Left ventricle myocardium superior (tissue), 1 donor: ENCODE results near the gene FUT9. TPM values are rescaled to one million over a fixed set of nuclear protein-coding genes. Genes with fewer than 3 reads are reported as not detected.

Source experiments
- ATAC-seq: fragments of 200-7000 bp; cut with Tn5 transposase; one replicate; pipeline ENCODE4 v1.9.1; 2020; ENCODE audit warnings: mild to moderate bottlenecking, moderate library complexity
- DNase-seq: peaks from one replicate; pipeline ENCODE4 v3.0.0-alpha.2; 2020
- intact Hi-C: fragments of 100-400 bp; cut with micrococcal nuclease; formaldehyde crosslinking; loops from one replicate; pipeline ENCODE4 v1.11.0; 2022
- total RNA-seq: library from RNA; stranded (reverse); fragmentation: NEBNext Ultra II Directional; extraction: Animal tissue kit (Norgen Biotek cat#: 25700); gene quantifications from one replicate; pipeline ENCODE4 v1.2.1, GENCODE V29; 2021
- donor health status: DM: no; HTN: yes; CAD: no; lungs with severe emphysema.

The FUT9 gene
- total RNA-seq, 1 donor from 2014 or later, result not detected

- no peak for ATAC-seq
- no peak for DNase-seq
- intact Hi-C loops, result no loop called here
Measured at GRCh38 chr6:96060249-96060648, 44.5 kb downstream of the FUT9 start.

DNA sequence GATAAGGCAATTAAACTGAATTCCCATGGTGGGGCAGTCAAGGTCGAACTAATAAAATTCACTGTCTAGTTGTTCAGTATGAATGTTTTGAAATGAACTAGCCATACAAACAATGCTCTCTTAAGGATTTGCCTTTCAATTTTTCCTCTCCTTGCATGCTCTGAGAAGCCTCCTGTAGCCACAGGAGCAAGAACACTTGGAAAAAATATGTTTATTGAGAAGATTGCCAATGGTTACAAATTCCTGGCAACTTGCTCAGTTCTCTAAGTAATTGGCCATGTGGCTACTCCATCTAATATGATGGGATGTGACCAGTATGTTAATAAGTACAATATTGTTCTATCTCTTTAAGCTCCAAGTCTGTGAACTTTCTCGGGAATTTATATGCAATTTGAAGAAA, 49.4 kb downstream of the FUT9 start:
- ATAC-seq, result no peak
- intact Hi-C loops, result no loop called here
- no peak for DNase-seq

DNA sequence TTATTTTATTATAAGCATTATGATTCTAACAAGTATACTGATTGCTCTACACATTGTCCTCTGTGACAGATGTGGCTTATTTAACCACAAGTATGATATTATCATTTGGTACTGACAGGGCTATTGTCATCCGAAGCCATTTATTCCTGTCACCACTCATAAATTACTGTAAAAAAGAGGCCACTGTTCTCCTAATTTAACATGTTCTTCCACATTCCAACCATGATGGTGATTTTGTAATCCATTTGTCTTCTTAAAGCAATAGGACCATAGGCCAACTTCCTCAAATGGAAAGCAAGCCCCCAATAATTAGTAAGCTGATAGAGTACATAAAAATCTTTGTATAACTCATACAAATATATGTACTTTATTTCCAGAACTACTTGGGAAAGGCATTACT, 50.6 kb downstream of the FUT9 start:
- ATAC-seq (no peak), DNase-seq (no peak)
- intact Hi-C loops, result no loop called here

DNA sequence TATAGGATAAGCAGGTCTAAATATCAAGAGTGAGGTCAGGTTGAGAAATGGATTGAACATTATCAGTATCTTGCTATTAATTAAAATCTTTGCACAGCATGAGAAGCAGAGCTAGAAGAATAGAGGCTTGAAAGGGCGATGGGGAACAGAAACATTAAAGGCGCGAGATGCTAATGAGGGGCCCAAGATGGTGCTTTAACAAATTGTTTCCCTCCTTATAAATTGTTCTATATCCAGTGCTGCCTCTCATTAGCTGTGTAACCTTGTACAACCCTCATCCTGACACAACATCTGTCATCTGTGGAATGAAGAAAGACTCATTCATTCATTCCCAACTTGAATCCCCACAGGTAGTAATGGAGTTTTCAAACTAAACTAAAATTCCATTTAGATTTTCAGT, 57.8 kb downstream of the FUT9 start:
- ATAC-seq (no peak), DNase-seq (no peak)
- intact Hi-C loops, result no loop called here

DNA sequence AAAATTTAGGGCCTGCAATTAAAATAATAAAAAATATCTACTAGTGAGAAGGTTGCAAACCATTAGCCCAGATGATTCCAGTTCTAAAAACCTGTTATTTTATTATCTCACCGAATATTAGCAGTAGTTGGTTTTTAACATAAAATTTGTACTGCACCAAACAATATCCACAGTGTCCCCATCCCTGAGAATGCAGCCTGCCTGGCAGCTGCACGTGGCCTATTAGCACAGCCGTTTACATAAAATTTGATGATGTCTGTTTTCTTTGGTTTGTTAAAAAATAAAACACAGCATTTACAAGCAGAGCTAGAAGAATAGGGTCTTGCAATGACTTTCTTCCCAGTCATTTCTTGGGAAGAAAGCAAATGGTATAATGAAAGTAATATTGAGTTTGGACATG, 58.2 kb downstream of the FUT9 start:
- intact Hi-C loops, result no loop called here
- no peak for ATAC-seq
- no peak for DNase-seq

GRCh38 chr6:96075826-96076225, 60.1 kb downstream of the FUT9 start:
- DNase-seq (no peak), ATAC-seq (no peak)
- intact Hi-C loops, result no loop called here

DNA sequence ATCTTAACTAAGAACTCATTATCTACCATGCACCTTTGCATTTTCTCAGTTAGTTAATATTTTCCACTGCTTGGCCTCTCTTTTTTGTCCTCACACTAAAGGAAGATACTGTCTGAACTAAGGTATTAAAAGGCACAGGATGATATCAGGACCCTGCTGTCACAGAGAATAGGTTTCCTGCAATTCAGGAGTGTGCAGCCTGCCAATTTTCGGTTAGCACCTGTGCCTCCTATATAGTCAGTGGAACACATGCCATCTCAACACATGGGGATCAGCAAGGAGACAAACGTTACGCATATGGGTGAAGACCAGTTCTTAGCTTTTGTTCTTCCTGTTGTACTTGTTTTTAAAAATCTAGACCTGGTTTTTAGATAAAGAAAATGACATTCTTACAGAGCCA, 71.0 kb downstream of the FUT9 start:
- intact Hi-C loops, result no loop called here
- no peak for ATAC-seq
- no peak for DNase-seq

- ATAC-seq (no peak), DNase-seq (no peak)
- intact Hi-C loops, result no loop called here
Measured at GRCh38 chr6:96089173-96089572, 73.4 kb downstream of the FUT9 start.

DNA sequence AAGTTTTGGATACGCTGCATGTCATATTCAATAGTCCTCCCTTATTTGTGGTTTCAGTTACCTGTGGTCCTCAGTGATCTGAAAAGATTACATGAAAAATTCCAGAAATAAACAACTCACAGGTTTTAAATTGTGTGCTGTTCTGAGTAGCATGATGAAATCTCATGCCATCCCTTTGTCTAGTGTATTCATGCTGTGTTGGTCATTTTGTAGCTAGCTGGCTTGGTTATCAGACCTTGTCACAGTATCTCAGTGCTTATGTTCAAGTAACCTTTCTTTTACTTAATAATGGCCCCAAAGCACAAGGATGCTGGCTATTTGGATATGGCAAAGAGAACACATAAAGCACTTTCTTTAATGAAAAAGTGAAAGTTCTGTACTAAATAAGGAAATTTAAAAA, 78.3 kb downstream of the FUT9 start:
- DNase-seq (no peak), ATAC-seq (no peak)
- intact Hi-C loops, result no loop called here

DNA sequence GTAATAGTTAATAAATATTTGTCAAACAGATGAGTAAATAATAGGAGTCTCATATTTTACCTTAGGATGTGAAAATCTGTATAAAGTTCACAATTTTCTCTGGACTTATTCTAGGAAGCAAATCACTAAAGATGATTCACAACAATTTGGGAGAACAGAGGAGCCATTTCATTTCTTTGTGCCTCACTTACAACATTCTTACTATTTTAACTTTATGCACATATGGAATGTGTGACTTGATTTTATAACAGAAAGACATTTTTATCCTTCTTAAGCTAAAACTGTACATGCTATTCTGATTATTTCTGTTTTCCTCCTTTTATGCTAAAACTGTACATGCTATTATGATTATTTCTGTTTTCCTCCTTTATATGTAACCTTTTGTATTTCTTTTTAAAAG, 83.3 kb downstream of the FUT9 start:
- no peak for ATAC-seq
- intact Hi-C loops, result no loop called here
- no peak for DNase-seq

DNA sequence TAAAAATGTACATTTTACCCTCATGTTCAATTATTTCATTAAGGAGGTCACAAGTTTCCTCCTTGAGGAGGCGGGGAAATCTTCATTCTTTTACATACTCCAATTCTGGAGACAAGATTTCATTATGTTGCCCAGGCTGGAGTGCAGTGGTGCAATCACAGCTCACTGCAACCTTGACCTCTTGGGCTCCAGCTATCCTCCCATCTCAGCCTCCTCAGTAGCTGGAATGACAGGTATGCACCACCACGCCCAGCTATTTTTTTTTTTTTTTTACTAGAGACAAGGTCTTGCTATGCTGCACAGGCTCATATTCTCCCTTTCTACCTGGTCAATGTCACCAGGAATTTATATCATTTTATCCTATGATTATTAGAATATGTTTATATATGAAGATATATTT, 85.8 kb downstream of the FUT9 start:
- no peak for ATAC-seq
- no peak for DNase-seq

DNA sequence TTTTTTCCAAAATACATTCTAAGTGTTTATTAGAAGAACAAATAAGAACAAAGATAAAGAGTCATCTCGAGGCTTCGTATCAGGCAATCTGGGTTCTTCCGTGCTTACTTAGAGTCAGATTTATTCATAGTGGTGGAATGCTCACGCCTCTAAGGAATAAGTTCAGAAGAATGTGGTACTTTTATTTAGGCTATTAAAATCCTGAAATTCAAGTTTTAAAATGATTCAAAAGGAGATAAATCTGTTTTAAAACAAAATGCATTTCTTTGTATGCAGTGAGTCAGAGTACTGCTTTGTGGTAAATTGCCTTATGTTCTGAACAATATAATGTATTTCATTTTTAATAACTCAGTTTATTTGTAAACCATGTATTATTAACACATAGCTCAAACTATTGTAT, 89.1 kb downstream of the FUT9 start:
- ATAC-seq, result no peak
- DNase-seq, result no peak
- intact Hi-C loops, result no loop called here

More for the DNA sequence above, 85.8 kb downstream of the FUT9 start:
- intact Hi-C loops, result no loop called here

DNA sequence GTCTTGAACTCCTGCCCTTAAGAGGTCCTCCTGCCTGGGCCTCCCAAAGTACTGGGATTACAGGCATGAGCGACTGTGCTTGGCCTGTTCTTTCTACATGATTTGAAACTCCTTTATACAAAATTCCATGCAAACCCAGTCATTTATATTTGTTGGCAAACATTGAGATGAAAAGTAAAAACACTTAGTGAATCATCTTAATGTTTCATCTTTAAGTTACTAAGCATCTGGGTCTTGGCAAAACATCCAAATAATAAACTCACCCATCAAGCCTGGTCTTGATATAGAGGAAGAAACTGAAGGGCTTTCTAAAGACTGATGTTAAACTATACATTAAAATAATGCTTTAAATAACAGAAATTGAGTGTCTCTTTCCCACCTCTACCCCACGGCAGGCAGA, 95.1 kb downstream of the FUT9 start:
- intact Hi-C loops, result no loop called here
- DNase-seq (no peak), ATAC-seq (no peak)

- intact Hi-C loops, result no loop called here
- DNase-seq (no peak), ATAC-seq (no peak)
Measured at GRCh38 chr6:96116674-96117073, 100.9 kb downstream of the FUT9 start.

DNA sequence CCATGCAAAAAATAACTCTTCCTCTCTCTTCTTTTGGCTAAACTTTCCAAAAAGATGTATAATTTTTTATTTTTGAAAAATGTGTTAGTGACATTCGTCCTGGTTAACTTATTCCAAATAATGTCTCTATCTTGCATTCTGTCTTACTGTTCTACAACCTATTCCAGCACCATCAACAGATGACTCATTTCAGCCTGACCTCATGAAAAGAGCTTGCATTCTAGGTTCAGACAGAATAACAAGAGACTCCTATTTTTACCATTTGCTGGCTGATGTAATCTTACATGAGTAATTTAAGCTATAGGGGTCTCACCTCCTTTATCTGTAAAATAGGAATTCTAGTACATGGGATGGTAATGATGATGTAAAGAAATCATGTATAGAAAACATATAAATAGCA, 109.0 kb downstream of the FUT9 start:
- DNase-seq (no peak), ATAC-seq (no peak)
- intact Hi-C loops, result no loop called here

DNA sequence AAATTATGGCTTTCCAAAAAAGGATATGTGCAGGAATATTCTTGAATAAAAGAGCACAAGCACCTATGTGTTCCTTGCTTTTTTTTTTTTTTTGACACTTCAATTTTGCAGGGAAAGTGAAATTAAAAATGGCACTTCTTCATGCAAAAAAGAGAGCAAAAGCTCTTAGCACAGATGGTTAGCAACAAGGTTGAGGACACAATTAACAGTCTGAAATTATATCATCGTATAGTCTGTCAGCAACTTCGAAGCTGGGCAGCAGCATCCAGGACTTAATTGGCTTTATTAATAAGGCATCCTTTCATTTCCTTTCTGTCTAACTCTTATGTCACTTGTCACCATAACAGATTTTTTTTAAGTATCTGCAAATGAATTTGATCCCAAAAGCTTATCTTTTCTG, 122.6 kb downstream of the FUT9 start:
- intact Hi-C loops, result no loop called here
- no peak for ATAC-seq
- DNase-seq, result no peak

DNA sequence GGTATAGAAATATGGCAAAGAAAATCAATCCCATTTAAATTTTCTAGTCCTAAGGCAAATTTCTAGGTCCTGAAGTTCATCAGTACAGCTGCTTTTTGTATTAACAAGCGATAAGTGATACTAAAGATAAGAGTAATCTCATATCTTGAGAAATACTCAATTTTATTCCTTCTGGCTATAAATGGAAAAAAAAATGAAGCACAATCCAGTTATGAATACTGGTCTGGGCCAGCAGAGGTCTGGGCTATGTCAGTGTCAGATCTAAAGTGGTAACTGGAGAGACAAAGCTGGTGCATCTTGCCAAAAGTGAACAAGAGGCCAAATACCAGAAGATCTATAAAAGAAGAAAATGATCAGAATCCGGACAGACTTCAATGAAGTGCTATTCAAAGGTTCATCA, 126.4 kb downstream of the FUT9 start:
- ATAC-seq (no peak), DNase-seq (no peak)
- intact Hi-C loops, result no loop called here

- no peak for ATAC-seq
- intact Hi-C loops, result no loop called here
- DNase-seq, result no peak
Measured at GRCh38 chr6:96150431-96150830, 134.7 kb downstream of the FUT9 start.

GRCh38 chr6:96151707-96152106, 135.9 kb downstream of the FUT9 start:
- intact Hi-C loops, result no loop called here
- DNase-seq (no peak), ATAC-seq (no peak)

DNA sequence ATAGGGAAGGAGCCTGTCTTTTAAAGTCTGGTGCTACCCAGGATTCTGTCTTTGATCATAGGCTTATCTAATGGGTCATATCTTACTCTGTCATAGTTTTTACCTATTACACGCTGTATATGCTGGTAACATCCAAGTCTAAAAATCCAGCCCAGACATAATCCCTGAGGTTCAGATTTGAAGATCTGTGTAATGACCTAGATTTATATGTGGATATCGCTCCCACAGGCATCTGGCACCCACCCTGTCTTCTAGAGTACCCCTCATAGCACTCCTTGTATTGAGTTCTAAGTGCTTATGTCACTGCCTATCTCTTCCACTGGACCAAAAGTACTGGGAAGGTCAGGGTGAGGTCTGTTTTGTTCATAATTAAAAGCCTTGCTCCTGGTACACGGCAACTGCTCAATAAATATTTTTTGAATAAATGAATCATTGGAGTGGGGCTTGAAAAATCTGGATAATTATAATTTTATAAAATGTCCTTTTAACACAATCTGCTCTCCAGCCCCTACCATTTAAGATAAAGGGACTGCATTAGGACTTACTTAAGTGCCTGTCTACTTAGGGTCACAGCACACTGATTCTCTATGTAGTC, 136.4 kb downstream of the FUT9 start:
- DNase-seq (no peak), ATAC-seq (no peak)
- intact Hi-C loops, result no loop called here

- no peak for ATAC-seq
- no peak for DNase-seq
- intact Hi-C loops, result no loop called here
Measured at GRCh38 chr6:96153775-96154174, 138.0 kb downstream of the FUT9 start.

DNA sequence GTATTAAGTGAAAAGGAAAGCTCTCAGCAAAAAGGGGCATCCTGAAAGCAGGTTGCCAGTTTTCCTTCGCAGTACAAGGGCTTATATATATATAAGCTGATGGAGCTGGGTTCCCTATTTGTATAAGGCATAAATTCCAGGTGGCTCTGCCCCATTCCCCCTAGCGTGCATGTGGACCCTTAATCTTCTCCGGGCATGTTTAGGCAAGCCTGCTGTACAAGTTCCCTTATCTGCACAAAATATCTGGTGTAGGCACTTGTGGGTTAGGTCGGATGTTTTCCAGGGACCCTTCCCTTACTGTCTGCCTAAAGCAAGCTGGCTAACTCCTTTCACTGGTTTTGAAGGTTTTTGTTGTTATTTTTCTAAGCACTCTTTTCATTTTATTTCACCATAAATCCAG, 140.7 kb downstream of the FUT9 start:
- intact Hi-C loops, result no loop called here
- DNase-seq (no peak), ATAC-seq (no peak)
